SK-N-SH treated with all-trans-retinoic acid at 6 μM for 48 hours (cell line): ENCODE measurements around the gene OPHN1.
"Not testable (repeated sequence)": the region's sequence is repeated elsewhere in the genome, so short reads cannot be mapped to it uniquely, and the experiment has no call there.

Source experiments
- ESRRG ChIP-seq: fragments of 250-450 bp; sonication (Bioruptor Pico); IDR thresholded peaks from 2 replicates; pipeline ENCODE4 v1.6.1; 2021; ENCODE audit warnings: mild to moderate bottlenecking
- GLIS3 ChIP-seq: fragments of 250-450 bp; sonication (Bioruptor Pico); IDR thresholded peaks from 2 replicates; pipeline ENCODE4 v1.5.0; 2020; ENCODE audit warnings: mild to moderate bottlenecking, moderate library complexity
- OSR1 ChIP-seq: fragments of 250-450 bp; sonication (Bioruptor Pico); IDR thresholded peaks from 2 replicates; pipeline ENCODE4 v1.8.0; 2022; ENCODE audit warnings: moderate library complexity, mild to moderate bottlenecking, inconsistent platforms
- TOX ChIP-seq: fragments of 250-450 bp; sonication (Bioruptor Pico); IDR thresholded peaks from 2 replicates; pipeline ENCODE4 v1.8.0; 2021; ENCODE audit warnings: mild to moderate bottlenecking, moderate library complexity, borderline replicate concordance
- ZC3H10 ChIP-seq: fragments of 250-450 bp; sonication (Bioruptor Pico); IDR thresholded peaks from 2 replicates; pipeline ENCODE4 v1.5.1; 2021; ENCODE audit warnings: mild to moderate bottlenecking, moderate library complexity
- ZFP3 ChIP-seq: fragments of 250-450 bp; sonication (Bioruptor Pico); IDR thresholded peaks from 2 replicates; pipeline ENCODE4 v1.5.0; 2020; ENCODE audit warnings: mild to moderate bottlenecking, moderate library complexity
- ZFP30 ChIP-seq: fragments of 450-650 bp; formaldehyde crosslinking; IDR thresholded peaks from 2 replicates; pipeline ENCODE4 v1.5.0; 2022; ENCODE audit warnings: mild to moderate bottlenecking, moderate library complexity
- ZNF565 ChIP-seq: fragments of 450-650 bp; formaldehyde crosslinking; conservative IDR thresholded peaks from 2 replicates; pipeline ENCODE4 v1.5.0; 2020; ENCODE audit warnings: low read depth, mild to moderate bottlenecking, moderate library complexity
- ZNF70 ChIP-seq: fragments of 450-650 bp; formaldehyde crosslinking; IDR thresholded peaks from 2 replicates; pipeline ENCODE4 v1.5.0; 2020; ENCODE audit warnings: mild to moderate bottlenecking, moderate library complexity
- TF ChIP-seq, protein P1 (sequence below): fragments of 250-450 bp; sonication (Bioruptor Pico); IDR thresholded peaks from 2 replicates; pipeline ENCODE4 v1.8.0; 2021; ENCODE audit warnings: low read depth, mild to moderate bottlenecking, moderate library complexity, borderline replicate concordance
- TF ChIP-seq, protein P2 (sequence below): fragments of 250-450 bp; sonication (Bioruptor Pico); IDR thresholded peaks from 2 replicates; pipeline ENCODE4 v1.5.1; 2021; ENCODE audit warnings: mild to moderate bottlenecking, moderate library complexity
- TF ChIP-seq, protein P3 (sequence below): fragments of 250-450 bp; sonication (Bioruptor Pico); IDR thresholded peaks from 2 replicates; pipeline ENCODE4 v1.5.1; 2020; ENCODE audit warnings: low read depth, mild to moderate bottlenecking, moderate library complexity

DNA sequence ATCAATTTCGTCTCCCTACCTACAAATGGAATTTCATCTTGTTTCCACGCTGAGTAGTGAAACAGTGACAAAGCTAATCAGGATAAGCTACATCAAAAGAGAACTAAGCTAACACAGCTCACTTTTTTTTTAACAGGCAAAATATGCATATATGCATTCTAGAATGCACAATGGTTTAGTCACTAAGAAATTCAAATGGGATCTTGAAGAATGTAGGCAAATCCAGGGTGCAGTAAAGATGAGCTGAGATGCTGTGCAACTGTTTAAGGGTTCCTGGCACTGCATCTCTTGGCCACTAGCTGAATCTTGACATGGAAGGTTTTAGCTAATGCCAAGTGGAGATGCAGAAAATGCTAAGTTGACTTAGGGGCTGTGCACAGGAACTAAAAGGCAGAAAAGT, 363.2 kb downstream of the OPHN1 start:
- TF ChIP-seq ZC3H10 (CRISPR knock-in tag); ZFP3 (CRISPR knock-in tag); ESRRG; ZFP30 (CRISPR knock-in tag); ZNF565; OSR1 (CRISPR knock-in tag); ZNF70; TOX (CRISPR knock-in tag); GLIS3 (CRISPR knock-in tag): not testable (repeated sequence)
- TF ChIP-seq, protein P1, sequence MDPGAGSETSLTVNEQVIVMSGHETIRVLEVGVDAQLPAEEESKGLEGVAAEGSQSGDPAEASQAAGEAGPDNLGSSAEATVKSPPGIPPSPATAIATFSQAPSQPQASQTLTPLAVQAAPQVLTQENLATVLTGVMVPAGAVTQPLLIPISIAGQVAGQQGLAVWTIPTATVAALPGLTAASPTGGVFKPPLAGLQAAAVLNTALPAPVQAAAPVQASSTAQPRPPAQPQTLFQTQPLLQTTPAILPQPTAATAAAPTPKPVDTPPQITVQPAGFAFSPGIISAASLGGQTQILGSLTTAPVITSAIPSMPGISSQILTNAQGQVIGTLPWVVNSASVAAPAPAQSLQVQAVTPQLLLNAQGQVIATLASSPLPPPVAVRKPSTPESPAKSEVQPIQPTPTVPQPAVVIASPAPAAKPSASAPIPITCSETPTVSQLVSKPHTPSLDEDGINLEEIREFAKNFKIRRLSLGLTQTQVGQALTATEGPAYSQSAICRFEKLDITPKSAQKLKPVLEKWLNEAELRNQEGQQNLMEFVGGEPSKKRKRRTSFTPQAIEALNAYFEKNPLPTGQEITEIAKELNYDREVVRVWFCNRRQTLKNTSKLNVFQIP (CRISPR knock-in tag) = not testable (repeated sequence)
- TF ChIP-seq, protein P2, sequence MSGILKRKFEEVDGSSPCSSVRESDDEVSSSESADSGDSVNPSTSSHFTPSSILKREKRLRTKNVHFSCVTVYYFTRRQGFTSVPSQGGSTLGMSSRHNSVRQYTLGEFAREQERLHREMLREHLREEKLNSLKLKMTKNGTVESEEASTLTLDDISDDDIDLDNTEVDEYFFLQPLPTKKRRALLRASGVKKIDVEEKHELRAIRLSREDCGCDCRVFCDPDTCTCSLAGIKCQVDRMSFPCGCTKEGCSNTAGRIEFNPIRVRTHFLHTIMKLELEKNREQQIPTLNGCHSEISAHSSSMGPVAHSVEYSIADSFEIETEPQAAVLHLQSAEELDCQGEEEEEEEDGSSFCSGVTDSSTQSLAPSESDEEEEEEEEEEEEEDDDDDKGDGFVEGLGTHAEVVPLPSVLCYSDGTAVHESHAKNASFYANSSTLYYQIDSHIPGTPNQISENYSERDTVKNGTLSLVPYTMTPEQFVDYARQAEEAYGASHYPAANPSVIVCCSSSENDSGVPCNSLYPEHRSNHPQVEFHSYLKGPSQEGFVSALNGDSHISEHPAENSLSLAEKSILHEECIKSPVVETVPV (CRISPR knock-in tag) = not testable (repeated sequence)
- TF ChIP-seq, protein P3, sequence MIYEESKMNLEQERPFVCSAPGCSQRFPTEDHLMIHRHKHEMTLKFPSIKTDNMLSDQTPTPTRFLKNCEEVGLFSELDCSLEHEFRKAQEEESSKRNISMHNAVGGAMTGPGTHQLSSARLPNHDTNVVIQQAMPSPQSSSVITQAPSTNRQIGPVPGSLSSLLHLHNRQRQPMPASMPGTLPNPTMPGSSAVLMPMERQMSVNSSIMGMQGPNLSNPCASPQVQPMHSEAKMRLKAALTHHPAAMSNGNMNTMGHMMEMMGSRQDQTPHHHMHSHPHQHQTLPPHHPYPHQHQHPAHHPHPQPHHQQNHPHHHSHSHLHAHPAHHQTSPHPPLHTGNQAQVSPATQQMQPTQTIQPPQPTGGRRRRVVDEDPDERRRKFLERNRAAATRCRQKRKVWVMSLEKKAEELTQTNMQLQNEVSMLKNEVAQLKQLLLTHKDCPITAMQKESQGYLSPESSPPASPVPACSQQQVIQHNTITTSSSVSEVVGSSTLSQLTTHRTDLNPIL (CRISPR knock-in tag) = not testable (repeated sequence)
